Measurements from ENCODE around the gene NAV2.

DNA sequence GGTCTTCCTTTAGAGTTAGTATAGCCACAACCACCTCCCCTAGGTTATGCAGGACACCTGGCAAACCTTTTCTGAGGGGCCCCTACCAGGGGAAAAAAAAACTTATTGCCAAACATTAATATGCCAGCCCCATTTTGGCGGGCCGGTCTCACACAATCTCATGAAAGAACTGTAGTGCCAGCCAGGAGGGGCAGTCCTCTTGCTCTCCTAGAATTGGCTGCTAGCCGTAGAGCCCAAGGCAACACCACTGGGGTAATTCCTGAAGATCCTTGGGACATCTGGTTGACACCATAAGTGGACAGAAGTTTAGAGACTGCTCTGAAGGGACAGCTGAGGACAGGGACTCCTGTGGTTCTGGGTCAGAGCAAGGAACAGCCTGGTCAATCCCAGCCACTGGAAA is 24.2 kb downstream of the NAV2 start:
- TF ChIP-seq EP300 (IDR thresholded peaks at IDR 0.05) (no peak), POLR2AphosphoS5 (IDR thresholded peaks at IDR 0.05) (no peak), POLR2A (IDR thresholded peaks at IDR 0.05) (no peak)
- TF ChIP-seq, protein P1, sequence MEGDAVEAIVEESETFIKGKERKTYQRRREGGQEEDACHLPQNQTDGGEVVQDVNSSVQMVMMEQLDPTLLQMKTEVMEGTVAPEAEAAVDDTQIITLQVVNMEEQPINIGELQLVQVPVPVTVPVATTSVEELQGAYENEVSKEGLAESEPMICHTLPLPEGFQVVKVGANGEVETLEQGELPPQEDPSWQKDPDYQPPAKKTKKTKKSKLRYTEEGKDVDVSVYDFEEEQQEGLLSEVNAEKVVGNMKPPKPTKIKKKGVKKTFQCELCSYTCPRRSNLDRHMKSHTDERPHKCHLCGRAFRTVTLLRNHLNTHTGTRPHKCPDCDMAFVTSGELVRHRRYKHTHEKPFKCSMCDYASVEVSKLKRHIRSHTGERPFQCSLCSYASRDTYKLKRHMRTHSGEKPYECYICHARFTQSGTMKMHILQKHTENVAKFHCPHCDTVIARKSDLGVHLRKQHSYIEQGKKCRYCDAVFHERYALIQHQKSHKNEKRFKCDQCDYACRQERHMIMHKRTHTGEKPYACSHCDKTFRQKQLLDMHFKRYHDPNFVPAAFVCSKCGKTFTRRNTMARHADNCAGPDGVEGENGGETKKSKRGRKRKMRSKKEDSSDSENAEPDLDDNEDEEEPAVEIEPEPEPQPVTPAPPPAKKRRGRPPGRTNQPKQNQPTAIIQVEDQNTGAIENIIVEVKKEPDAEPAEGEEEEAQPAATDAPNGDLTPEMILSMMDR (IDR thresholded peaks at IDR 0.05): no peak
